PC-9 (cell line): Measurements from ENCODE around the gene STOML1. TPM values are rescaled to one million over a fixed set of nuclear protein-coding genes. Genes with fewer than 3 reads are reported as not detected.

ENCODE experiments used
- Bru-seq: library from RNA; stranded (reverse); fragments of 400-500 nt; gene quantifications from one replicate; lab custom pipeline; 2021; lab: Mats Ljungman, UMichigan
- BruChase-seq, 2 experiments: library from RNA; stranded (reverse); fragments of 400-500 nt; gene quantifications; one replicate each; lab custom pipeline; 2021; lab: Mats Ljungman, UMichigan
- BruUV-seq: library from RNA; stranded (reverse); fragments of 400-500 nt; replicated peaks from 2 replicates; lab custom pipeline; 2021; lab: Mats Ljungman, UMichigan
- CTCF ChIA-PET: fragments of 300-600 bp; sonication (Branson Sonifier 250); formaldehyde crosslinking; loops from one replicate; lab custom pipeline; 2022; ENCODE audit warnings: antibody characterized with exemption; lab: Charles Lee
- POLR2A ChIA-PET: fragments of 300-600 bp; sonication (Branson Sonifier 250); formaldehyde crosslinking; loops from one replicate; lab custom pipeline; 2022; ENCODE audit warnings: antibody characterized with exemption; ENCODE audit not compliant: unreplicated experiment; lab: Charles Lee
- DNase-seq, 2 experiments: peaks; one replicate each; pipeline versions ENCODE4 v3.0.0 to v3.0.0-alpha.2; 2015 to 2022; ENCODE audit warnings: mixed read lengths in 1 of 2
- H2AFZ ChIP-seq: fragments of 200-600 bp; sonication (generic); 2 replicates; pipeline ENCODE4 v1.8.1; 2017; ENCODE audit warnings: antibody characterized with exemption
- H3F3A ChIP-seq: fragments of 200-600 bp; sonication (generic); 2 replicates; pipeline ENCODE4 v1.8.1; 2017; ENCODE audit warnings: antibody characterized with exemption, mild to moderate bottlenecking, low read depth; ENCODE audit not compliant: insufficient read depth
- H3K27ac ChIP-seq: fragments of 200-600 bp; sonication (generic); 2 replicates; pipeline ENCODE4 v1.6.1; 2016; ENCODE audit warnings: mixed run types
- H3K27me3 ChIP-seq: fragments of 200-600 bp; sonication (generic); 2 replicates; pipeline ENCODE4 v1.6.1; 2016; ENCODE audit warnings: low read depth, mixed run types; ENCODE audit not compliant: insufficient read depth
- H3K36me3 ChIP-seq: fragments of 200-600 bp; sonication (generic); 2 replicates; pipeline ENCODE4 v1.6.1; 2016; ENCODE audit warnings: low read depth, mixed run types
- H3K4me1 ChIP-seq: fragments of 200-600 bp; sonication (generic); replicated peaks from 2 replicates; pipeline ENCODE4 v1.6.1; 2016; ENCODE audit warnings: mixed run types; ENCODE audit not compliant: insufficient read depth
- H3K4me2 ChIP-seq: fragments of 200-600 bp; sonication (generic); 2 replicates; pipeline ENCODE4 v1.6.1; 2017; ENCODE audit warnings: mixed run types
- H3K4me3 ChIP-seq: fragments of 200-600 bp; sonication (generic); 2 replicates; pipeline ENCODE4 v1.6.1; 2016; ENCODE audit warnings: mixed run types
- H3K79me2 ChIP-seq: fragments of 200-600 bp; sonication (generic); 2 replicates; pipeline ENCODE4 v1.6.1; 2017; ENCODE audit warnings: low read depth, mixed run types
- H3K9me2 ChIP-seq: fragments of 200-600 bp; sonication (generic); 2 replicates; pipeline ENCODE4 v1.8.1; 2017; ENCODE audit warnings: mild to moderate bottlenecking; ENCODE audit not compliant: insufficient read depth
- H3K9me3 ChIP-seq: fragments of 200-600 bp; sonication (generic); 2 replicates; pipeline ENCODE4 v1.8.1; 2016; ENCODE audit warnings: low read depth; ENCODE audit not compliant: insufficient read depth
- H4K20me1 ChIP-seq: fragments of 200-600 bp; sonication (generic); 2 replicates; pipeline ENCODE4 v1.8.1; 2017; ENCODE audit not compliant: insufficient read depth
- EZH2 ChIP-seq: fragments of 200-600 bp; sonication (generic); IDR thresholded peaks from 2 replicates; pipeline ENCODE4 v1.8.0; 2017; ENCODE audit warnings: antibody characterized with exemption, low read depth
- intact Hi-C: fragments of 100-400 bp; cut with micrococcal nuclease; formaldehyde crosslinking; loops from one replicate; pipeline ENCODE4 v1.10.0; 2022; ENCODE audit not compliant: unreplicated experiment
- long read RNA-seq: library from polyadenylated mRNA; stranded (forward); transcript quantifications from one replicate; pipeline ENCODE4 v2.0.0, GENCODE V29; 2022
- total RNA-seq: library from RNA; stranded (reverse); gene quantifications from 2 replicates; pipeline ENCODE4 v1.2.3, GENCODE V29; 2021
- TF ChIP-seq, protein P1 (sequence below): fragments of 200-600 bp; sonication (generic); conservative IDR thresholded peaks from 2 replicates; pipeline ENCODE4 v1.6.1; 2017; ENCODE audit warnings: mixed run types, antibody characterized with exemption, mild to moderate bottlenecking, moderate library complexity

STOML1 gene
- 6.0 and 6.1 TPM in 2 replicates for total RNA-seq
- Bru-seq, nascent RNA, result percentile 34 among the genes with signal in this experiment
- BruChase-seq, experiment 1, labeled RNA remaining after a 2-hour chase, result percentile 37 among the genes with signal in this experiment
- percentile 37 among the genes with signal in this experiment for BruChase-seq, experiment 2, labeled RNA remaining after a 6-hour chase
- long read RNA-seq, partial matches to known transcripts, result 0 of 1 reads
- long read RNA-seq, other reads (novel, unspliced or antisense), result 1 of 1 reads

- H3K36me3 ChIP-seq, result no peaks in the 10 kb centered on the region
- H3F3A ChIP-seq, result peaks cover 28% of the 10 kb centered on the region
- H4K20me1 ChIP-seq, result no peaks in the 10 kb centered on the region
- H3K4me2 ChIP-seq, result peak within 1 kb of the TSS; percentile 89
- ChIA-PET POLR2A (no interaction called here), CTCF (interaction anchor here (0.5 to 0.6 kb wide), 2 partner anchors 118 to 244 kb away, joined by 3 to 5 read pairs; partner anchors contain the start of gene CCDC33)
- H3K9me3 ChIP-seq, result no peaks in the 10 kb centered on the region
- no TSS peak for BruUV-seq
- no peak for TF ChIP-seq EZH2
- TF ChIP-seq, protein P1, sequence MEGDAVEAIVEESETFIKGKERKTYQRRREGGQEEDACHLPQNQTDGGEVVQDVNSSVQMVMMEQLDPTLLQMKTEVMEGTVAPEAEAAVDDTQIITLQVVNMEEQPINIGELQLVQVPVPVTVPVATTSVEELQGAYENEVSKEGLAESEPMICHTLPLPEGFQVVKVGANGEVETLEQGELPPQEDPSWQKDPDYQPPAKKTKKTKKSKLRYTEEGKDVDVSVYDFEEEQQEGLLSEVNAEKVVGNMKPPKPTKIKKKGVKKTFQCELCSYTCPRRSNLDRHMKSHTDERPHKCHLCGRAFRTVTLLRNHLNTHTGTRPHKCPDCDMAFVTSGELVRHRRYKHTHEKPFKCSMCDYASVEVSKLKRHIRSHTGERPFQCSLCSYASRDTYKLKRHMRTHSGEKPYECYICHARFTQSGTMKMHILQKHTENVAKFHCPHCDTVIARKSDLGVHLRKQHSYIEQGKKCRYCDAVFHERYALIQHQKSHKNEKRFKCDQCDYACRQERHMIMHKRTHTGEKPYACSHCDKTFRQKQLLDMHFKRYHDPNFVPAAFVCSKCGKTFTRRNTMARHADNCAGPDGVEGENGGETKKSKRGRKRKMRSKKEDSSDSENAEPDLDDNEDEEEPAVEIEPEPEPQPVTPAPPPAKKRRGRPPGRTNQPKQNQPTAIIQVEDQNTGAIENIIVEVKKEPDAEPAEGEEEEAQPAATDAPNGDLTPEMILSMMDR, result peak; percentile 82
- H3K9me2 ChIP-seq, result no peaks in the 10 kb centered on the region
- peaks cover 23% of the 10 kb centered on the region for H3K79me2 ChIP-seq
- intact Hi-C loops, result no loop called here
- H2AFZ ChIP-seq, result peak within 1 kb of the TSS; percentile 90
- no peaks in the 10 kb centered on the region for H3K27me3 ChIP-seq
- no peak within 1 kb of the TSS for H3K27ac ChIP-seq
- H3K4me3 ChIP-seq, result peak within 1 kb of the TSS; percentile 55
- DNase-seq, result peak; percentile 82 to 94
- peaks cover 65% of the 10 kb centered on the region for H3K4me1 ChIP-seq
Observed at GRCh38 chr15:73991726-73992593, at the start of gene STOML1. Gene STOML1 (minus strand): TSS chr15:73992295. CDS start chr15:73992223, 72 bp downstream.

DNA sequence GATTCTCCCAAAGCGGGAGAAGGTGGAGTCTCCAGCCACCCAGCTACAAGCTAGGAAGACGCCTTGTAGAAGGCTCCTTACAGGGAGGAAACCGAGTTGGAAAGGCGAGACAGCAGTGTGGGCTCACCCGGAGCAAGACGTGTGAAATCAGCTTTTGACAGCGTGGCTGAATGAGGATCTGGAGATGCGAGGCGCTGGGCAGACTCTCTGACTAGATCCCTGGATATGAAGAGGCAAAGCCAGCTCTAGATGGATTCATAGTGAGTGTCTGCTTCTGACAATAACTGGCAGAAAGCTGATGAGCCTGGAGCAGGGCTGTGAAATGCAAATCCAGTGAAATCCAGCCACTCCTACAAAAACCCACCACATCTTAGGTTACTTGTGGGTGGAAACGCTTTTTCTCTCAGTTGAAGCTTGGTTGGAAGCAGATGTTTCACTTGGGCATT is 49.2 kb upstream of the STOML1 start:
- Histone ChIP-seq H3K9me3 (no peaks in the 10 kb centered on the region), H3K4me1 (peaks cover 7% of the 10 kb centered on the region; the same call in 1 of the 2 replicates), H4K20me1 (no peaks in the 10 kb centered on the region), H3K27ac (no peak overlapping the region), H3F3A (no peaks in the 10 kb centered on the region), H3K79me2 (no peaks in the 10 kb centered on the region), H3K27me3 (no peaks in the 10 kb centered on the region), H3K4me2 (no peak overlapping the region), H3K9me2 (no peaks in the 10 kb centered on the region), H2AFZ (no peak overlapping the region), H3K36me3 (no peaks in the 10 kb centered on the region), H3K4me3 (no peak overlapping the region)
- ChIA-PET CTCF (no interaction called here), POLR2A (no interaction called here)
- BruUV-seq, result no TSS peak
- no peak for TF ChIP-seq EZH2
- TF ChIP-seq, protein P1, result no peak
- no peak for DNase-seq
- intact Hi-C loops, result no loop called here

DNA sequence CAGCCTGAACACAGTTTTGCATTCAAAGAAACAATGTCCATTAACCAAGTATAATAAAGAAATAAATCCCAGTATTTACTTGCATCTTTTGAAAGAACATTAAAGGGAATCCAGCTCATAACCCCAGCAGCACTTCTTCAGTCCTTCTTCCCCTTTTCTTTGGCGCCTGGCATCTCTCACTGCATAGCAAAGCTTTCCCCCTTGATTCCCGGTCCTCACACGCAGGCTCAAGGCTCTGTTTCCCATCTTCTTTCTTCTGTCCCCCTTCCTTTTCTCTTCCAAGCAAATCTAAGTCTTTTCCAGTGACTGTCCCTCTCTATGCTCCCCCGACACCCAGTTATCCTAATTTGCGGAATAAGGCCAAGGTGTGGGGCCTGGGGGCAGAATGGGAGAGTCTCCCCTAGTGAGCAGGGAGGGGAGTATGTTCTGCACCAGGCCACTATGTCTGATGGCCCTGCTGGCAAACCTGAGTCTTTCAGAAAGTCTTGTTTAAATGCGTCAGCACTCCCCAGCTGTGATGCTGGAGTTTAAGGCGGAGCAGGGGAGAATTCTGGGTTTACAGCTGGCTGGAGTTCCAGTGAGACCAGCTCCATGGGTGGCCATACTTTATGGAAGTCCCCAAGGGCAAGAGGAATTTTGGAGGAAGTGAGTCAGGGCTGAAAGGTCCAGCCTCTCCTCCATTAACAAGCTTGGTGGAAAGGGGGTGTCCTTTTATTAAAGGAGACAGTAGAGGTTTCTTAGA is 48.2 kb upstream of the STOML1 start:
- DNase-seq, result no peak
- H2AFZ ChIP-seq, result no peak overlapping the region
- POLR2A ChIA-PET, result interaction anchor here (0.5 kb wide), 1 partner anchor 345 kb away, joined by 13 read pairs; no protein-coding TSS in a partner anchor

More for the DNA sequence above, 48.2 kb upstream of the STOML1 start:
- Histone ChIP-seq H3K27ac (no peak overlapping the region), H3K79me2 (no peaks in the 10 kb centered on the region), H3K4me1 (peaks cover 7% of the 10 kb centered on the region; the same call in 1 of the 2 replicates), H3K36me3 (no peaks in the 10 kb centered on the region), H3K4me3 (no peak overlapping the region), H3K4me2 (no peak overlapping the region), H3K9me2 (no peaks in the 10 kb centered on the region), H3K27me3 (no peaks in the 10 kb centered on the region), H3F3A (no peaks in the 10 kb centered on the region), H3K9me3 (no peaks in the 10 kb centered on the region), H4K20me1 (no peaks in the 10 kb centered on the region)
- CTCF ChIA-PET, result interaction anchor here (1.1 kb wide), 1 partner anchor 67 kb away, joined by 16 read pairs; no protein-coding TSS in a partner anchor
- no TSS peak for BruUV-seq
- intact Hi-C loops, result no loop called here
- TF ChIP-seq, protein P1, result no peak
- no peak for TF ChIP-seq EZH2
